Heart right ventricle (tissue), 16 donors: Measurements from ENCODE around the gene FAM174B. TPM values are rescaled to one million over a fixed set of nuclear protein-coding genes. Genes with fewer than 3 reads are reported as not detected.
"Not testable (repeated sequence)": the region's sequence is repeated elsewhere in the genome, so short reads cannot be mapped to it uniquely, and the experiment has no call there.

Experiments used
- ATAC-seq, 8 donors: fragments of 200-7000 bp; cut with Tn5 transposase; one replicate each; pipeline ENCODE4 v1.9.1; 2020; ENCODE audit warnings: mild to moderate bottlenecking in 8 of 8, moderate library complexity in 8 of 8, moderate number of reproducible peaks in 1 of 8
- DNase-seq, 2 donors: peaks; one replicate each; pipeline ENCODE4 v3.0.0-alpha.2; 2020
- H3K27ac ChIP-seq, 10 donors: fragments of 200-600 bp; sonication (generic) in 2 of 10; one replicate each; pipeline versions ENCODE4 v1.5.0 to v1.8.0; 2020 to 2022; ENCODE audit warnings: mild to moderate bottlenecking in 3 of 10
- H3K27me3 ChIP-seq, 7 donors: fragments of 200-600 bp; one replicate each; pipeline ENCODE4 v1.8.0; 2021 to 2022; ENCODE audit warnings: mild to moderate bottlenecking in 2 of 7
- H3K36me3 ChIP-seq, 9 donors: fragments of 200-600 bp; sonication (generic) in 1 of 9; one replicate each; pipeline versions ENCODE4 v1.5.0 to v1.8.0; 2020 to 2022; ENCODE audit warnings: mild to moderate bottlenecking in 2 of 9
- H3K4me1 ChIP-seq, 9 donors: fragments of 200-600 bp; sonication (generic) in 1 of 9; one replicate each; pipeline versions ENCODE4 v1.5.0 to v1.8.0; 2020 to 2022; ENCODE audit warnings: mild to moderate bottlenecking in 4 of 9
- H3K4me3 ChIP-seq, 10 donors: fragments of 200-600 bp; sonication (generic) in 2 of 10; one replicate each; pipeline versions ENCODE4 v1.5.0 to v1.8.0; 2020 to 2022; ENCODE audit warnings: mild to moderate bottlenecking in 7 of 10, moderate library complexity in 2 of 10
- H3K9me3 ChIP-seq, 11 donors: fragments of 200-600 bp in 10 of 11; sonication (generic) in 2 of 11; one replicate each; pipeline versions ENCODE4 v1.5.0 to v1.8.0; 2013 to 2022; ENCODE audit warnings: mild to moderate bottlenecking in 2 of 11, control low read depth in 1 of 11, moderate library complexity in 1 of 11
- WGBS, 2 donors: extraction: QIAGEN DNeasy Blood & Tissue Kit; methylation state at CpG; one replicate each; pipeline ENCODE4 v1.1.7; 2013; ENCODE audit warnings: inconsistent platforms in 1 of 2; 5-methylcytosine and 5-hydroxymethylcytosine counted together
- intact Hi-C, 10 donors: fragments of 100-400 bp; cut with DNase I; formaldehyde crosslinking; loops; one replicate each; pipeline versions ENCODE4 v1.11.1 to v1.14.2; 2022
- polyA plus RNA-seq, 2 donors: library from polyadenylated mRNA; stranded (reverse); fragments of 200-250 nt; gene quantifications; one replicate each; pipeline ENCODE4 v1.2.3, GENCODE V29; 2013
- total RNA-seq, 10 donors: library from RNA; stranded (reverse); fragmentation: NEBNext Ultra II Directional in 3 of 10; extraction: Animal tissue kit (Norgen Biotek cat#: 25700) in 3 of 10; gene quantifications; one replicate each; pipeline versions ENCODE4 v1.2.1 to v1.2.4, GENCODE V29; 2021 to 2023
- TF ChIP-seq, protein P1 (sequence below), 9 donors: fragments of 200-600 bp; sonication (generic) in 2 of 9; IDR thresholded peaks; one replicate each; pipeline versions ENCODE4 v1.5.0 to v1.8.0; 2021 to 2022; ENCODE audit warnings: antibody characterized with exemption in 9 of 9, mild to moderate bottlenecking in 5 of 9, moderate library complexity in 1 of 9
- donor health status: Arrhythmogenic right ventricular cardiomyopathy.
- donor health status: ischemic (EF 13 %, LVEDD 7.1; RV severe dilation, severe dysfunction).
- donor health status: healthy with polysubstance abuse.
- donor health status: DM: no; HTN: yes; CAD: no.
- donor health status: DM: no; HTN: no; CAD: no.
- donor health status: ischemic (EF 25% LVEDD 6.9; RV normal size, moderate dysfunction).
- donor health status: ischemic (EF 25% LVEDD 5.7; RV mildly dilated, moderate dysfunction).
- donor health status: healthy.
- donor health status: DM: yes; HTN: yes; CAD: no.
- donor health status: Ischemic cardiomyopathy.
- donor health status: ischemic (EF 35%, LVEDD 5.7; RV mildly dilated, moderate dysfunction).
- donor health status: nonischemic (EF 11% LVEDD 7.7; RV severe dilation, severe dysfunction).
- donor health status: DM: yes; HTN: yes; CAD: no.
- donor health status: PGD.
- donor health status: ischemic (EF 29% LVEDD 5.4; RV normal size, mild dysfunction).
- donor health status: nonischemic (EF 23%, LVEDD 6.1; RV moderate dilation, normal function).

The FAM174B gene
- total and polyA plus RNA-seq, 12 donors: 6.1 to 16.9 (median 10.8) TPM

DNA sequence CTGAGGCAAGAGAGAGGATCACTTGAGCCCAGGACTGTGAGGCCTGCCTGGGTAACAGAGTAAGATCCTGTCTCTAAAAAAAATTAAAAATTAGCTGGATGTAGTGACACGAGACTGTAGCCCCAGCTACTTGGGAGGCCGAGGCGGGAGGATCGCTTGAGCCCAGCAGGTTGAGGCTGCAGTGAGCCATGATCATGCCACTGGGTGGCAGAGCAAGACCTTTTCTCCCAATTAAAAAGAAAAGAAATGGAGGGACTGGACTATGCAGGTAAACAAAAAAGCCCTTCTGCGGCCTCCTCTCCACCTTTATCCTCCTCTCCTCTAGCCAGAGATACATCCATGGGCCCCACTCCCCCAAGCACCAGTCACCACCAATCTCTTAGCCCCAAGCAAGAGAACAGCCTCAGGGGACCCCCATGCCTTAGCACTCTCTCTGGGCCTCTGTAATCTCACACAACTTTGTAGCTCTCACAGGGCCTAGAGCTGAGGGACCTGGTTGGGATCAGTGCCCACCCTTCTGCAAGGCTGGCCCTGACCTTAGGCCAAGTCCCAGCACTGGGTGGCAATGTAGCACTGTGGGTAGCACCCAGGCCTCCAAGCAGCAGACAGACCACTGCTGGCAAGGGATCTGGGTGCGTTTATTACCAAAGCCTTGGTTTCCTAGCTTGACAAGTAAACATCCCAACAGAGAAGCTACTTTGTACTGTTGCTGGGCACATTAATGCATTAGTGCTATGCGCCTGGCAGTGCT lies 43.4 kb downstream of the FAM174B start:
- no peak overlapping the region for H3K27ac ChIP-seq
- intact Hi-C loops: loop anchor here in 3 of 10 donors (10.0 kb wide), 2 partner anchors 53 to 87 kb away; no protein-coding TSS in a partner anchor
- TF ChIP-seq, protein P1, sequence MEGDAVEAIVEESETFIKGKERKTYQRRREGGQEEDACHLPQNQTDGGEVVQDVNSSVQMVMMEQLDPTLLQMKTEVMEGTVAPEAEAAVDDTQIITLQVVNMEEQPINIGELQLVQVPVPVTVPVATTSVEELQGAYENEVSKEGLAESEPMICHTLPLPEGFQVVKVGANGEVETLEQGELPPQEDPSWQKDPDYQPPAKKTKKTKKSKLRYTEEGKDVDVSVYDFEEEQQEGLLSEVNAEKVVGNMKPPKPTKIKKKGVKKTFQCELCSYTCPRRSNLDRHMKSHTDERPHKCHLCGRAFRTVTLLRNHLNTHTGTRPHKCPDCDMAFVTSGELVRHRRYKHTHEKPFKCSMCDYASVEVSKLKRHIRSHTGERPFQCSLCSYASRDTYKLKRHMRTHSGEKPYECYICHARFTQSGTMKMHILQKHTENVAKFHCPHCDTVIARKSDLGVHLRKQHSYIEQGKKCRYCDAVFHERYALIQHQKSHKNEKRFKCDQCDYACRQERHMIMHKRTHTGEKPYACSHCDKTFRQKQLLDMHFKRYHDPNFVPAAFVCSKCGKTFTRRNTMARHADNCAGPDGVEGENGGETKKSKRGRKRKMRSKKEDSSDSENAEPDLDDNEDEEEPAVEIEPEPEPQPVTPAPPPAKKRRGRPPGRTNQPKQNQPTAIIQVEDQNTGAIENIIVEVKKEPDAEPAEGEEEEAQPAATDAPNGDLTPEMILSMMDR (IDR thresholded peaks at IDR 0.05): peak in 2 of 9 donors; percentile 14 to 22
- no peak overlapping the region for H3K4me3 ChIP-seq
- peaks cover under 1 to 7% (median 4%) of the 10 kb centered on the region in 9 donors for H3K4me1 ChIP-seq
- H3K27me3 ChIP-seq: no peaks in the 10 kb centered on the region
- H3K9me3 ChIP-seq: no peaks in the 10 kb centered on the region
- ATAC-seq (peak in 3 of 8 donors; percentile 28 to 49 (median 47)), DNase-seq (no peak)
- WGBS, 2 donors: 80 to 84% methylated on average over 7 of the region's 7 CpGs
- H3K36me3 ChIP-seq: no peaks in the 10 kb centered on the region

DNA sequence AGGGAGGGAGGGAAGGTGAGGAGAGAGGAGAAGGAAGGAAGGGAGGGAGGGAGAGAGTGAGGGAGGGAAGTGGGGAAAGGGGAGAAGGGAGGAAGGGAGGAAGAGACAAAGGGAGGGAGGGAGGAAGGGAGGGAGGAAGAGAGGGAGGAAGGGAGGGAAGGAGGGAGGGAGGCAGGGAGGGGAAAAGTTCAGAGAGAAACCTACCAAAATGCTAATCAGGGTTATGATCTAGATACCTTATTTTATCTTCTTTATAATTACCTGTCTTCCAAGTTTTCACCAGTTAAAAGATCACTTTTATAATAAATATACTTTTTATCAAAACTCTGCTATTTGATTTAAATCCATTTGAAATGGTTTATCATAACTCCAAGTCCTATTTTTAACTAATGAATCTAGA lies 44.4 kb downstream of the FAM174B start:
- DNase-seq (no peak), ATAC-seq (no peak)
- TF ChIP-seq, protein P1 (IDR thresholded peaks at IDR 0.05): no peak
- no peaks in the 10 kb centered on the region for H3K27me3 ChIP-seq
- no peaks in the 10 kb centered on the region for H3K36me3 ChIP-seq
- H3K9me3 ChIP-seq: no peaks in the 10 kb centered on the region
- H3K27ac ChIP-seq: no peak overlapping the region
- no peak overlapping the region for H3K4me3 ChIP-seq
- intact Hi-C loops: loop anchor here in 3 of 10 donors (10.0 kb wide), 2 partner anchors 54 to 86 kb away; no protein-coding TSS in a partner anchor
- H3K4me1 ChIP-seq: no peaks in the 10 kb centered on the region

DNA sequence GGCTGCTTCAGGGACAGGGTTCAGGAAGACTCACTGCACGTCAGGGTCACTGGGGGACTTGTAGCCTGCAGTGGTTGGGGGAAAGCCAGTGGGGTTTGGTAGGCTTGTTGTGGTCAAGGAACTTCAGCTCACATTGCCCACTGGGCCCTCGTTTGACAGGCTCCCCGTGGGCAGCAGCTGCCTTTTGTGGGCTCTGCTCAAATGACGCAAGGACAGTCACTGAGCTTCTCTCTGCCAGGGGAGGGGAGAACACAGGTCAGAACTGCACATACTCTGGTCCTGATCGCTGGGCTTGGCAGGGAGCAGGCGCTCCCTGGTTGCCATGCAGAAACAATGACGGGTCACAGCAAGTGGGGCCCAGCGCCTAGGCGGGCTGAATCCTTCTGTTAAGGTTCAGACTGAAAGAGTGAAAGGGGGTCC lies 45.5 kb downstream of the FAM174B start:
- Histone ChIP-seq H3K4me1 (no peaks in the 10 kb centered on the region), H3K27me3 (no peaks in the 10 kb centered on the region), H3K27ac (no peak overlapping the region), H3K36me3 (no peaks in the 10 kb centered on the region), H3K9me3 (no peaks in the 10 kb centered on the region), H3K4me3 (no peak overlapping the region)
- no peak for ATAC-seq
- WGBS, 2 donors: 92 to 94% methylated on average over 9 of the region's 9 CpGs
- TF ChIP-seq, protein P1 (IDR thresholded peaks at IDR 0.05): no peak
- no peak for DNase-seq
- intact Hi-C loops: loop anchor here in 3 of 10 donors (10.0 kb wide), 2 partner anchors 55 to 85 kb away; no protein-coding TSS in a partner anchor

DNA sequence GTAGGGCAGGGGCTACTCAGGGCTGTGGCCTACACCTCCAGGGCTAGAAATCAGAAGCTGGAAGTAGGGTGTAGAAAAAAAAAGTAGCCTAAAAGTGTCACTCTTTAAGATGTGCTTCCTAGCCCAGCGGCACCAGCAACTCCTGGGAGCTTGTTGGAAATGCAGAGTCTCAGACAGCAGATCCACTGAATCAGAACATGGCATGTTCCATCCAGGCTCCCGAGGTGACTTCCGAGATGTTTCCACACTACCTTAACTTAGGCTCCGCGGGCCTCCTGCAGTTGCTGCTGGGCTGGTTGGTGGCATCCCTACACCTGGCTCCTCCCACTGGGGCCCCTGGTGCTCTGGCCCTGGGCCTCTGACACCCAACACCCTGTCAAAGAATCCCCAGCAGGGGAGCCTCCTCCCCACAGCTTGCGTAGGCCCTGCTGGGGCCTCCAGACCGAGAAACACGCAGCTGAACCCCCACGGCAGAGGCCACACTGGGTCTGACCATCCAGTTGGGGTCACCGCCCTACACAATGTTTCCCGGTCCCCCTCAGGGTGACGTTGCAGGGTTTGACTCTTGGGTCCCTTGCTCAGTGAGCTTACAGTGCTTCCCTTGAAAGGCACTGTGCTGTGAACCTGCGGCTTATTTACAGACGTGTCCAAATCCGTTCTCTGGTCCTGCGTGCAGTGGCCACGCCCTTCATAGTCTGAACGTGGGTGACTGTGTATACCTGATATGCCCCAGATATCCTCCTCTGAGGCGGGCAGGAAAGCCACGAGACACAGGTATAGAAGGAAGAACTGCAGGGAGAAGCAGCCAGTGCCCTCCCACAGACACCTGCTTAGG lies 46.5 kb downstream of the FAM174B start:
- TF ChIP-seq, protein P1 (IDR thresholded peaks at IDR 0.05): no peak

DNA sequence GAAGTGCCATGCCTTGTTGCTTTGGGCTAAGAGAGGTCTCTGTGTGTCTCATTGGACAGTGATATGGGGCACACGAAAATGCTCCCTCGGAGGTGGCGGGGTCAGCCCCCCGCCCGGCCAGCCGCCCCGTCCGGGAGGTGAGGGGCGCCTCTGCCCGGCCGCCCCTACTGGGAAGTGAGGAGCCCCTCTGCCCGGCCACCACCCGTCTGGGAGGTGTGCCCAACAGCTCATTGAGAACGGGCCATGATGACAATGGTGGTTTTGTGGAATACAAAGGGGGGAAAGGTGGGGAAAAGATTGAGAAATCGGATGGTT lies 48.8 kb downstream of the FAM174B start:
- ATAC-seq, H3K36me3 ChIP-seq, DNase-seq, H3K27ac ChIP-seq, intact Hi-C loops, H3K4me3 ChIP-seq, H3K9me3 ChIP-seq, H3K4me1 ChIP-seq, H3K27me3 ChIP-seq: not testable (repeated sequence)
- WGBS, 2 donors: 89 to 91% methylated on average over 8 to 12 of the region's 15 CpGs

More for the DNA sequence above, 46.5 kb downstream of the FAM174B start:
- H3K9me3 ChIP-seq: no peaks in the 10 kb centered on the region
- H3K4me1 ChIP-seq: no peaks in the 10 kb centered on the region
- ATAC-seq (no peak), DNase-seq (no peak)
- H3K4me3 ChIP-seq: no peak overlapping the region
- H3K27me3 ChIP-seq: no peaks in the 10 kb centered on the region
- H3K36me3 ChIP-seq: no peaks in the 10 kb centered on the region
- 88 to 89% methylated on average over 20 of the region's 20 CpGs for WGBS, 2 donors
- intact Hi-C loops: no loop called here
- no peak overlapping the region for H3K27ac ChIP-seq
